HEK293 (cell line): ENCODE results near the gene GJA5.

Experiments used
- CTCF ChIA-PET: fragments of 350-600 bp; formaldehyde crosslinking; extraction: SDS; loops from one replicate; lab custom pipeline; 2021; ENCODE audit warnings: antibody characterized with exemption; lab: Yijun Ruan, JAX
- POLR2A ChIA-PET: fragments of 300-600 bp; formaldehyde crosslinking; extraction: SDS; loops from one replicate; lab custom pipeline; 2020; ENCODE audit warnings: antibody characterized with exemption, inconsistent platforms; lab: Yijun Ruan, JAX
- H3K27ac ChIP-seq: fragments of 200-500 bp; sonication (Bioruptor generic); 2 replicates; pipeline ENCODE4 v1.5.1; 2014; ENCODE audit warnings: low read depth, low read length, control low read depth, inconsistent platforms; ENCODE audit errors: extremely low read depth
- H3K36me3 ChIP-seq, 2 experiments: fragments of 200-500 bp in 1 of 2; sonication (Bioruptor generic) in 1 of 2; 1 replicate in 1 of 2; 2 replicates in 1 of 2; pipeline ENCODE4 v1.5.1; 2014 to 2017; ENCODE audit warnings: inconsistent platforms in 2 of 2, low read length in 2 of 2; ENCODE audit not compliant: control insufficient read depth in 2 of 2, insufficient read depth in 1 of 2
- H3K4me1 ChIP-seq: fragments of 200-500 bp; sonication (Bioruptor generic); 2 replicates; pipeline ENCODE4 v1.5.1; 2014; ENCODE audit warnings: mild to moderate bottlenecking, low read length, inconsistent platforms; ENCODE audit not compliant: control insufficient read depth, insufficient read depth
- H3K4me3 ChIP-seq: 2 replicates; pipeline ENCODE4 v1.5.1; 2011; ENCODE audit warnings: low read depth, mild to moderate bottlenecking, control low read depth, low read length, moderate library complexity
- H3K9me3 ChIP-seq: fragments of 200-500 bp; sonication (Bioruptor generic); 2 replicates; pipeline ENCODE4 v1.5.1; 2014; ENCODE audit warnings: low read depth, low read length, inconsistent platforms; ENCODE audit not compliant: control insufficient read depth, insufficient read depth
- IKZF3 ChIP-seq: fragments of 450-650 bp; IDR thresholded peaks from 2 replicates; pipeline ENCODE4 v1.5.0; 2018; ENCODE audit warnings: missing biosample characterization, mild to moderate bottlenecking, missing genetic modification characterization, moderate library complexity
- KLF7 ChIP-seq: fragments of 450-650 bp; formaldehyde crosslinking; IDR thresholded peaks from 2 replicates; pipeline ENCODE4 v1.5.1; 2016; ENCODE audit warnings: missing biosample characterization, missing genetic modification characterization, borderline replicate concordance
- OSR2 ChIP-seq: fragments of 450-650 bp; formaldehyde crosslinking; IDR thresholded peaks from 2 replicates; pipeline ENCODE4 v1.5.1; 2016; ENCODE audit warnings: missing biosample characterization, missing genetic modification characterization
- OVOL3 ChIP-seq: fragments of 450-650 bp; formaldehyde crosslinking; IDR thresholded peaks from 2 replicates; pipeline ENCODE4 v1.5.1; 2016; ENCODE audit warnings: missing biosample characterization, missing genetic modification characterization
- PATZ1 ChIP-seq: fragments of 450-650 bp; formaldehyde crosslinking; IDR thresholded peaks from 2 replicates; pipeline ENCODE4 v1.5.1; 2016; ENCODE audit warnings: missing biosample characterization, missing genetic modification characterization
- TRIM28 ChIP-seq: IDR thresholded peaks from 2 replicates; pipeline ENCODE4 v1.6.1; 2011; ENCODE audit warnings: low read length, control low read depth, borderline replicate concordance
- ZIC2 ChIP-seq: fragments of 450-650 bp; formaldehyde crosslinking; IDR thresholded peaks from 2 replicates; pipeline ENCODE4 v1.5.1; 2016; ENCODE audit warnings: missing biosample characterization, missing genetic modification characterization
- ZNF10 ChIP-seq: fragments of 450-650 bp; formaldehyde crosslinking; IDR thresholded peaks from 2 replicates; pipeline ENCODE4 v1.5.1; 2017; ENCODE audit warnings: missing biosample characterization, missing genetic modification characterization
- ZNF148 ChIP-seq: fragments of 450-650 bp; formaldehyde crosslinking; IDR thresholded peaks from 2 replicates; pipeline ENCODE4 v1.5.0; 2017; ENCODE audit warnings: missing biosample characterization, missing genetic modification characterization, borderline replicate concordance
- ZNF155 ChIP-seq: fragments of 450-650 bp; formaldehyde crosslinking; IDR thresholded peaks from 2 replicates; pipeline ENCODE4 v1.5.1; 2016; ENCODE audit warnings: missing biosample characterization, missing genetic modification characterization
- ZNF157 ChIP-seq: fragments of 450-650 bp; formaldehyde crosslinking; IDR thresholded peaks from 2 replicates; pipeline ENCODE4 v1.5.1; 2016; ENCODE audit warnings: missing biosample characterization, missing genetic modification characterization
- ZNF26 ChIP-seq: fragments of 450-650 bp; formaldehyde crosslinking; IDR thresholded peaks from 2 replicates; pipeline ENCODE4 v1.5.1; 2016; ENCODE audit warnings: missing biosample characterization, missing genetic modification characterization
- ZNF280C ChIP-seq: fragments of 450-650 bp; formaldehyde crosslinking; IDR thresholded peaks from 2 replicates; pipeline ENCODE4 v1.5.1; 2016; ENCODE audit warnings: missing biosample characterization, missing genetic modification characterization
- ZNF324 ChIP-seq: fragments of 450-650 bp; formaldehyde crosslinking; IDR thresholded peaks from 2 replicates; pipeline ENCODE4 v1.5.1; 2016; ENCODE audit warnings: missing biosample characterization, missing genetic modification characterization
- ZNF473 ChIP-seq: fragments of 450-650 bp; formaldehyde crosslinking; IDR thresholded peaks from 2 replicates; pipeline ENCODE4 v1.5.1; 2017; ENCODE audit warnings: missing biosample characterization, missing genetic modification characterization
- ZNF529 ChIP-seq: fragments of 450-650 bp; formaldehyde crosslinking; IDR thresholded peaks from 2 replicates; pipeline ENCODE4 v1.5.1; 2017; ENCODE audit warnings: missing genetic modification characterization, missing biosample characterization; ENCODE audit not compliant: insufficient replicate concordance
- ZNF560 ChIP-seq: fragments of 450-650 bp; formaldehyde crosslinking; IDR thresholded peaks from 2 replicates; pipeline ENCODE4 v1.5.1; 2017; ENCODE audit warnings: missing biosample characterization, missing genetic modification characterization, borderline replicate concordance
- ZNF658 ChIP-seq: fragments of 450-650 bp; formaldehyde crosslinking; IDR thresholded peaks from 2 replicates; pipeline ENCODE4; 2016; ENCODE audit warnings: missing biosample characterization, missing genetic modification characterization
- ZXDB ChIP-seq: fragments of 450-650 bp; formaldehyde crosslinking; IDR thresholded peaks from 2 replicates; pipeline ENCODE4 v1.5.1; 2016; ENCODE audit warnings: missing biosample characterization, missing genetic modification characterization
- TF ChIP-seq, protein P1 (sequence below): fragments of 450-650 bp; formaldehyde crosslinking; IDR thresholded peaks from 2 replicates; pipeline ENCODE4; 2016; ENCODE audit warnings: missing biosample characterization, missing genetic modification characterization

GJA5 gene

DNA sequence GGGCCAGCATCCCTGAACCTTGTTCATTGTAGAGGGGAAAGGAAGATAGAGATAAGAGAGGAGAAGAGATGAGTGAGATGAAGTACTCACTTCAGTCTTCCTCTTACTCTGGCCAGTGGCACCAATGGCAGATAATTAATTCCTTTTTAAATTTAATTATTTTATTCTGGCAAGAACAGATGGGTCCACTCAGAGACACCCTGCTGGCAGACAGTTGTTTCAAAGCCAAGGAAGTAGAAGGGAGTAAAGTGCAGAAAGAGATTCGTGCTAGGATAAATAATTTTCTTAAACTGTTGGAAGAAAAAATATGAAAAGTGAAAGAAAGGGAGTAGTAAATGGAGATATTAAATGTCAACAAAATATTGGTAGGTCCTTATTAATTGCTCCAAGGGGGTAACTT, 7.7 kb upstream of the GJA5 start:
- H3K9me3 ChIP-seq, result no peaks in the 10 kb centered on the region
- no peak overlapping the region for H3K27ac ChIP-seq
- ChIA-PET CTCF (no interaction called here), POLR2A (no interaction called here)
- peaks cover 3% of the 10 kb centered on the region; the same call in 1 of the 2 replicates for H3K4me1 ChIP-seq
- TF ChIP-seq ZNF148 (tag by site-specific recombination), result no peak
- no peak for TF ChIP-seq KLF7 (tag by site-specific recombination)
- no peak for TF ChIP-seq ZNF560 (tag by site-specific recombination)
- no peak for TF ChIP-seq ZNF658 (tag by site-specific recombination)
- no peak for TF ChIP-seq ZNF280C (tag by site-specific recombination)
- no peak for TF ChIP-seq ZNF324 (tag by site-specific recombination)
- no peak for TF ChIP-seq PATZ1 (tag by site-specific recombination)
- TF ChIP-seq ZNF155 (tag by site-specific recombination), result no peak
- TF ChIP-seq OVOL3 (tag by site-specific recombination), result no peak
- no peak for TF ChIP-seq ZNF529
- no peaks in the 10 kb centered on the region for H3K36me3 ChIP-seq
- no peak overlapping the region for H3K4me3 ChIP-seq

DNA sequence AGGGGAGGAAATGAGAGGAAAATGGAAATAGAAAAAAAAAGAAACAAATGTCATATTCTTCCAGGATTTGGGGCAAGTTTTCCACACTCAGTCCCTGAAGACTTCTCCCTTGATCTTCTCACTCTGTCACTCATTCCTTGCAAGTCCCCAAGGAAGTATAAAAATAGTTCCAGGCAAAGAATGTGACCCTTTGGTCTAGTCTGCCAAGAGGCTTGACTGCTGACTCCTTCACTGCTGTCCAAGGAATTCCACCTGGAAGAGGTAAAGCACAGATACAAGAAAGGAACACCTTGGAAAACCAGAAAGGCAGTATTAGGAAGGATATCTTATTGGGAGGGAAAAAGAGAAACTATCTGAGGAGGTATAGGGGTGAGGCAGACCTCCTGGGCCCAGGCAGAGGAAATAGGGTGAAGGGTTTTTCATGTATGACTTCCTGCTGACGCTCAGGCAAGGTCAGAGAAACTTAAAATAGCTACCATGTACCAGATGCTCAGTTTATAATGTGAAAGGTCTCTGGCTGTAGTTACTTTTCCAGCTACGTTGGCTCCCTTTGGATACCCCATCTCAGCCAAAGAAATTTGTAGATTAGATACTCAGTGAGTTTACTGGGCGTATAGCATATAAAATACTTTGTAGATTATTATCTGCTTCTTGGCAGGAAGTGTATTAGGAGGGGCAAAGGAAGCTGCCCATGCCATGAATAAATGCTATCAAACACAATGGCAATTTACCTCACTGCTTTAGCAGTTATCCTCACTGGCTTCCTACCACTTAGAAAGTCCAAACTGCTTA, 2.0 kb upstream of the GJA5 start:
- Histone ChIP-seq H3K27ac (no peak overlapping the region), H3K4me1 (no peaks in the 10 kb centered on the region), H3K9me3 (no peaks in the 10 kb centered on the region), H3K4me3 (no peak overlapping the region), H3K36me3 (no peaks in the 10 kb centered on the region)
- TF ChIP-seq ZXDB (no peak), ZIC2 (no peak), ZNF10 (no peak)
- POLR2A ChIA-PET, result no interaction called here
- CTCF ChIA-PET, result no interaction called here

DNA sequence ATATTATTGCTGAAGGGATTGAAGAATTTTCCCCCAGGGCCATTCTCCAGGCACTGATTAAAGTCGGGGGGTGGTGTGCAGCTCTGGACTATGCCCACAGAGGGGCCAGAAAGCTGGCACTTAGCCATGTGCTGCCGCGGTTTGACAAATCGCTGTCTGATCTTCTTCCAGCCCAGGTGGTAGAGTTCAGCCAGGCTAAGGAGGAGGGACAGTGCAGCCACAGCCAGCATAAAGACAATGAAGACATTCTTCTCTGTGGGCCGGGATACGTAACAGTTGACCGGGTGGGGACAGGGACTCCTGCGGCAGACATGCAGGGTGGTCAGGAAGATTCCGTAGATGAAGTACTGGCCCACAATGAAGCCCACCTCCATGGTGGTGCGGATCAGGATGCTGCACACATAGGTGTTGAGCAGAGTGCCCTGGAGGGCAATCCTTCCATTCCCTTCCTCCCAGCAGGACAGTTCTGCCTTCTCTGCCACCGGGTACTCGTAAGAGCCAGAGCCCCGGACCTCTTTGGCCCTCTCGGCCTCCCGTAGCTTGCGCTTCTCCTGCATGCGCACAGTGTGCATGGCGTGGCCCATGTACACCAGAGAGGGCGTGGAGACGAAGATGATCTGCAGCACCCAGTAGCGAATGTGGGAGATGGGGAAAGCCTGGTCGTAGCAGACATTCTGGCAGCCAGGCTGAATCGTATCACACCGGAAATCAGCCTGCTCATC, 1.9 kb downstream of the GJA5 start:
- CTCF ChIA-PET, result interaction anchor here (0.5 kb wide), 1 partner anchor 487 kb away, joined by 3 read pairs; no protein-coding TSS in a partner anchor
- Histone ChIP-seq H3K9me3 (no peaks in the 10 kb centered on the region), H3K27ac (no peak overlapping the region), H3K36me3 (no peaks in the 10 kb centered on the region), H3K4me1 (no peaks in the 10 kb centered on the region), H3K4me3 (no peak overlapping the region)
- POLR2A ChIA-PET, result no interaction called here
- TF ChIP-seq ZNF157 (tag by site-specific recombination) (no peak), TRIM28 (no peak), IKZF3 (tag by site-specific recombination) (no peak), ZNF26 (tag by site-specific recombination) (no peak), OSR2 (tag by site-specific recombination) (no peak), ZNF473 (tag by site-specific recombination) (no peak)
- TF ChIP-seq, protein P1, sequence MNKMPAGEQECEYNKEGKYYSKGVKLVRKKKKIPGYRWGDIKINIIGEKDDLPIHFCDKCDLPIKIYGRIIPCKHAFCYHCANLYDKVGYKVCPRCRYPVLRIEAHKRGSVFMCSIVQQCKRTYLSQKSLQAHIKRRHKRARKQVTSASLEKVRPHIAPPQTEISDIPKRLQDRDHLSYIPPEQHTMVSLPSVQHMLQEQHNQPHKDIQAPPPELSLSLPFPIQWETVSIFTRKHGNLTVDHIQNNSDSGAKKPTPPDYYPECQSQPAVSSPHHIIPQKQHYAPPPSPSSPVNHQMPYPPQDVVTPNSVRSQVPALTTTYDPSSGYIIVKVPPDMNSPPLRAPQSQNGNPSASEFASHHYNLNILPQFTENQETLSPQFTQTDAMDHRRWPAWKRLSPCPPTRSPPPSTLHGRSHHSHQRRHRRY (tag by site-specific recombination), result no peak
